Upper lobe of right lung (tissue), 1 donor: ENCODE data around the gene MMAB. TPM values are rescaled to one million over a fixed set of nuclear protein-coding genes. Genes with fewer than 3 reads are reported as not detected.

ENCODE experiments used
- ATAC-seq: fragments of 200-7000 bp; cut with Tn5 transposase; one replicate; pipeline ENCODE4 v1.9.1; 2020; ENCODE audit warnings: mild to moderate bottlenecking, moderate library complexity
- DNase-seq: peaks from one replicate; pipeline ENCODE4 v3.0.0-alpha.2; 2020
- H3K27ac ChIP-seq: fragments of 200-600 bp; one replicate; pipeline ENCODE4 v1.8.0; 2022
- H3K27me3 ChIP-seq: fragments of 200-600 bp; one replicate; pipeline ENCODE4 v1.8.0; 2022; ENCODE audit warnings: mild to moderate bottlenecking
- H3K36me3 ChIP-seq: fragments of 200-600 bp; one replicate; pipeline ENCODE4 v1.8.0; 2022
- H3K4me1 ChIP-seq: fragments of 200-600 bp; one replicate; pipeline ENCODE4 v1.8.0; 2022
- H3K4me3 ChIP-seq: fragments of 200-600 bp; one replicate; pipeline ENCODE4 v1.8.0; 2022; ENCODE audit warnings: mild to moderate bottlenecking
- H3K9me3 ChIP-seq: fragments of 200-600 bp; one replicate; pipeline ENCODE4 v1.8.0; 2022
- CTCF ChIP-seq: fragments of 200-600 bp; IDR thresholded peaks from one replicate; pipeline ENCODE4 v1.8.0; 2022; ENCODE audit warnings: antibody characterized with exemption
- intact Hi-C: fragments of 100-400 bp; cut with DNase I; formaldehyde crosslinking; loops from one replicate; pipeline ENCODE4 v1.11.0; 2022
- total RNA-seq: library from RNA; stranded (reverse); fragmentation: NEBNext Ultra II Directional; extraction: Animal tissue kit (Norgen Biotek cat#: 25700); gene quantifications from one replicate; pipeline ENCODE4 v1.2.1, GENCODE V29; 2021
- donor health status: DM: no; HTN: yes; CAD: no; lungs with severe emphysema.

The MMAB gene
- total RNA-seq, 1 donor from 2014 or later: 58.0 TPM

GRCh38 chr12:109518820-109519665 is 54.3 kb downstream of the MMAB start:
- Histone ChIP-seq H3K4me1 (no peaks in the 10 kb centered on the region), H3K27me3 (no peaks in the 10 kb centered on the region), H3K27ac (peak overlapping the region; percentile 6), H3K9me3 (no peaks in the 10 kb centered on the region), H3K4me3 (no peak overlapping the region), H3K36me3 (peaks cover 95% of the 10 kb centered on the region)
- peak; percentile 76 for ATAC-seq
- TF ChIP-seq CTCF: peak; percentile 81
- no peak for DNase-seq
- intact Hi-C loops: no loop called here

GRCh38 chr12:109517619-109518018 is 55.7 kb downstream of the MMAB start:
- intact Hi-C loops: no loop called here
- Histone ChIP-seq H3K27me3 (no peaks in the 10 kb centered on the region), H3K4me1 (no peaks in the 10 kb centered on the region), H3K27ac (no peak overlapping the region), H3K4me3 (no peak overlapping the region), H3K36me3 (peaks cover 96% of the 10 kb centered on the region), H3K9me3 (no peaks in the 10 kb centered on the region)
- TF ChIP-seq CTCF: no peak
- ATAC-seq: no peak
- no peak for DNase-seq

- H3K36me3 ChIP-seq: peaks cover 96% of the 10 kb centered on the region
- no peak for DNase-seq
These were observed 59.3 kb downstream of the MMAB start for GRCh38 chr12:109513977-109514376.

GRCh38 chr12:109513051-109513450 is 60.3 kb downstream of the MMAB start:
- Histone ChIP-seq H3K4me3 (no peak overlapping the region), H3K4me1 (no peaks in the 10 kb centered on the region), H3K27ac (no peak overlapping the region), H3K36me3 (peaks cover 96% of the 10 kb centered on the region), H3K9me3 (no peaks in the 10 kb centered on the region), H3K27me3 (no peaks in the 10 kb centered on the region)
- DNase-seq (no peak), ATAC-seq (no peak)
- no peak for TF ChIP-seq CTCF
- intact Hi-C loops: no loop called here

More at GRCh38 chr12:109513977-109514376, 59.3 kb downstream of the MMAB start:
- H3K9me3 ChIP-seq: no peaks in the 10 kb centered on the region
- no peaks in the 10 kb centered on the region for H3K27me3 ChIP-seq
- no peaks in the 10 kb centered on the region for H3K4me1 ChIP-seq
- peak; percentile 30 for ATAC-seq
- H3K27ac ChIP-seq: no peak overlapping the region
- H3K4me3 ChIP-seq: no peak overlapping the region
- TF ChIP-seq CTCF: no peak
- intact Hi-C loops: no loop called here

- H3K27ac ChIP-seq: no peak overlapping the region
- peak; percentile 68 for ATAC-seq
- H3K9me3 ChIP-seq: no peaks in the 10 kb centered on the region
- H3K4me1 ChIP-seq: no peaks in the 10 kb centered on the region
- no peak overlapping the region for H3K4me3 ChIP-seq
- DNase-seq: no peak
- no peaks in the 10 kb centered on the region for H3K27me3 ChIP-seq
- no peak for TF ChIP-seq CTCF
- peaks cover 96% of the 10 kb centered on the region for H3K36me3 ChIP-seq
- intact Hi-C loops: no loop called here
These were observed 60.7 kb downstream of the MMAB start for GRCh38 chr12:109512608-109513007.
